GM18909 (cell line): ENCODE data around the gene SETD1A.
"Not testable (repeated sequence)": the region's sequence is repeated elsewhere in the genome, so short reads cannot be mapped to it uniquely, and the experiment has no call there.

Experiments used
- ATAC-seq: cut with Tn5 transposase; IDR thresholded peaks from one replicate; pipeline ENCODE4 v1.9.1; 2021; ENCODE audit warnings: mild to moderate bottlenecking; ENCODE audit not compliant: unreplicated experiment, poor library complexity

Gene SETD1A

DNA sequence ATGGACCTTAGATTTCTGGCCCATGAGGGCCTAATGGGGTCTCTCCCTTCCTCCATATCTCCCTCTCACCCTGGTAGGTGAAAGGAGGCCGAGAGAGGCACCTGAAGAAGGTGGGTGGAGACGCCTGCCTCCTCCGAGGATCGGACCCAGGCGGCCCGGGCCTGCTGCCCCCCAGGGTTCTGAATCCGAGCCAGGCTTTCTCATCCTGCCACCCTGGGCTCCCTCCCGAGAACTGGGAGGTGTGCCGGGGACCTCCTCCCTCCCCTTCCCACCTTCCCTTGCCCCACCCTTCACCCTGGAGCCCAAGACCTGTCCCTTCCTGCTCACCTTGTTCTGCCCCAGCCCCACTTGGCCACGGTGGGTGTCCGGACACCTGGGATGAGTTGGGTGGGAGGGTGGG is 29.2 kb upstream of the SETD1A start:
- ATAC-seq: no peak

GRCh38 chr16:30929167-30929566 is 28.4 kb upstream of the SETD1A start:
- ATAC-seq: no peak

DNA sequence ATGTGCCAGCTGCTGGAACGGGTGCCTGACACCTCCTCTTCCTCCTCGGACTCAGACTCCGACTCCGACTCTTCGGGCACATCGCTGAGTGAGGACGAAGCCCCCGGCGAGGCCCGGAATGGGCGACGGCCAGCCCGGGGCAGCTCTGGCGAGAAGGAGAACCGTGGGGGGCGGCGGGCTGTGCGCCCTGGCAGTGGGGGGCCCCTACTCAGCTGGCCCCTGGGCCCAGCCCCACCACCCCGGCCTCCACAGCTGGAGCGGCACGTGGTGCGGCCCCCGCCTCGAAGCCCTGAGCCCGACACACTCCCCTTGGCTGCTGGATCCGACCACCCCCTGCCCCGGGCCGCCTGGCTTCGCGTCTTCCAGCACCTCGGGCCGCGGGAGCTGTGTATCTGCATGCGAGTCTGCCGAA is 27.4 kb upstream of the SETD1A start:
- ATAC-seq: no peak

DNA sequence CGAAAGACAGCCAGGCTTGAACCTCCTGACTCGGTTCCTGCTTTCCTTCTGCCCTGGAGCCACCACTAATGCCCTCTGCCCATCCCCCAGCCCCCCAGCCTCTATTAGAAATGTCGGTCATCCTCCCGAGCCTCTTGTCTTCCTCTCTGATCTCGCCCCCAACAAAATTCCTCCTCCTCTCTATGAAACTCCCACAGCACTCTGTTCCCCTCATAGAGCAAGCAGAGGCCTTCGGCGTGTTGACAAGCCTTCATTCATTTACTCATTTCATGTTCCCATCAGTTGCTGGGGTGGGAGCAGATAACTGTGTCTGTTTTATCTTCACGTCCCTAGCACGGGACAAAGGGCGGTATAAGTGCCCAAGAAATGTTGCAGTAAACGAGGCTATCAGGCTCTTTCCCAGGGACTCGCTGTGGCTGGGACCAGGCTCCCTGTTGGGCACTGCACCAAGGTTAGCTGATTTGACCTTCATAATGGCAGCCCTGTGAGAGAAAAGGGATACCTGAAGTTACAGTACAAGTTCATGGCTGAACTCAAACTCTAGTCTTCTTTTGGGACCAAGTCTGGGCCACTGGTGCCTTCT is 26.4 kb upstream of the SETD1A start:
- ATAC-seq: no peak

GRCh38 chr16:30934827-30935557 is 22.6 kb upstream of the SETD1A start:
- ATAC-seq: no peak

- no peak for ATAC-seq
These were observed 19.9 kb upstream of the SETD1A start for GRCh38 chr16:30937692-30938091.

DNA sequence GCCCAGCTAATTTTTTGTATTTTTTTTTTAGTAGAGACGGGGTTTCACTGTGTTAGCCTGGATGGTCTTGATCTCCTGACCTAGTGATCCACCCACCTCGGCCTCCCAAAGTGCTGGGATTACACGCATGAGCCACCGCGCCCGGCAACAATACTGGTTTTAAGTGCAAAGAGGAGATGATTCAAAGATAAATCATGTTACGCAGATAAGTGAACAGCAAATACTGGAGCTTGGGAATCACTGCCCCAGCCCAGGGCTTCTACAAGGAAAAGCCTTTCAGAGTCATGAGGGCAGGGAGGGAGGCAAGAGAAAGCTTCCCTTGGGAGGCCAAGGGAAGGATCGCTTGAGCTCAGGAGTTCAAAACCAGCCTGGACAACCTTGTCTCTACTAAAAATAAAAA is 18.0 kb upstream of the SETD1A start:
- not testable (repeated sequence) for ATAC-seq

- peak; percentile 89 for ATAC-seq
These were observed 15.7 kb upstream of the SETD1A start for GRCh38 chr16:30941600-30942425.

- no peak for ATAC-seq
These were observed 15.1 kb upstream of the SETD1A start for GRCh38 chr16:30942426-30942806.

DNA sequence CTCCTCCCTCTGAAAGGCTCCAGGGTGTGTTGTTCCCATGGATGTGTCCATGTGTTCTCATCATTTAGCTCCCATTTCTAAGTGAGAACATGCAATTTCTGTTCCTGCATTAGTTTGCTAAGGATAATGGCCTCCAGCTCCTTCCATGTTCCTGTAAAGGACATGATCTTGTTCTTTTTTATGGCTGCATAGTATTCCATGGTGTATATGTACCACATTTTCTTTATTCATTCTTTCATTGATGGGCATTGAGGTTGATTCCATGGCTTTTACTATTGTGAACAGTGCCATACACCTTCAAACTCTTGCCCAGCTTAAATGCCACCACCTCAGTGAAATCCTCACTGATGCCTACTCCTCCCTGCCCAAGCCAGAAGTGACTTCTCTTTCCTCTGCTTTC is 13.2 kb upstream of the SETD1A start:
- no peak for ATAC-seq

DNA sequence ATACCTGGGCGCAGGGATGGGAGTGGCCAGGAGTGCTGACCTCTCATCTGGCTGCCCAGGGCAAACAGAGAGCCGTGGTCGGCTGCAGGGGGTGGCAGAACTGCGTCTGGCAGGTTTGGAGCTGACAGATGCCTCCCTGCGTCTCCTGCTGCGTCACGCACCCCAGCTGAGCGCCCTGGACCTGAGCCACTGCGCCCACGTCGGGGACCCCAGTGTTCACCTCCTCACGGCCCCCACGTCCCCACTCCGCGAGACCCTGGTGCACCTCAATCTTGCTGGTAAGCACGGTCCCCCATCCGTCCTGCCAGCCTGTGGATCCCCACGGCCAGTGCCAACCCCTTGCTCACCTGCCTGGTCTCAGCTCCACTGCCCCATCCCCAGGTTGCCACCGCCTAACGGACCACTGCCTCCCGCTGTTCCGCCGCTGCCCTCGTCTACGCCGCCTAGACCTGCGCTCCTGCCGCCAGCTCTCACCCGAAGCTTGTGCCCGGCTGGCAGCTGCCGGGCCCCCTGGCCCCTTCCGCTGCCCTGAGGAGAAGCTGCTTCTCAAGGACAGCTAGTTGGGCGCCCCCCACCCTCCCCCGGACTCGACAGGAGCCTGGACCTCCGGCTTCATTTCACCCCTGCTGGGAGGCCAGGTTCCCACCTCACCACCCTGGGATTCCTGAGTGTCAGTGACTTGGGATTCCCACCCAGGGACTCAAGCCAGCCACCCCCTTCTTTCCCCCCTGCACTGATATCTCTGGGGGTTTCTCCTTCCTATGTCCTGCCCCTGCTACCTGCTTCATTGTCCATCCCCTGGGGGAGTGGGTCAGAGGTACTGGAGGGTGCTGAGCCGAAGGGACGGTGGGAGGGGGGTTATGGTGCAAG is 10.6 kb upstream of the SETD1A start:
- ATAC-seq: no peak

DNA sequence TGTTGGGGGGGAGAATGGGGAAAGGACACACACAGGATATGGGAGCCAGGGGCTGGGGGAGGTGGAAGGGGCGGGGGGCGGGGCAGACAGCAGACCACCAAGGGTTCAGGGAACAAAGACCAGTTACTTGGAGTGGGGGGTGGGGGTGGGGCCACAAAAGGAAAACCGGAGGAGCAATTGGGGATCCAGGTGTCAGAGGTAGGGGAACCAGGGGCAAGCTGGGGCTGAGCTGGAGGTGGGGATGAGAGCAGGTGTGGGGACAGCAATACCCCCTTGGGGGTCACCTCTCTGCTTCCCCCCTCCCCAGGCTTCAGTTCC is 10.1 kb upstream of the SETD1A start:
- ATAC-seq: no peak

GRCh38 chr16:30947859-30948666 is 9.5 kb upstream of the SETD1A start:
- peak; percentile 6 for ATAC-seq

DNA sequence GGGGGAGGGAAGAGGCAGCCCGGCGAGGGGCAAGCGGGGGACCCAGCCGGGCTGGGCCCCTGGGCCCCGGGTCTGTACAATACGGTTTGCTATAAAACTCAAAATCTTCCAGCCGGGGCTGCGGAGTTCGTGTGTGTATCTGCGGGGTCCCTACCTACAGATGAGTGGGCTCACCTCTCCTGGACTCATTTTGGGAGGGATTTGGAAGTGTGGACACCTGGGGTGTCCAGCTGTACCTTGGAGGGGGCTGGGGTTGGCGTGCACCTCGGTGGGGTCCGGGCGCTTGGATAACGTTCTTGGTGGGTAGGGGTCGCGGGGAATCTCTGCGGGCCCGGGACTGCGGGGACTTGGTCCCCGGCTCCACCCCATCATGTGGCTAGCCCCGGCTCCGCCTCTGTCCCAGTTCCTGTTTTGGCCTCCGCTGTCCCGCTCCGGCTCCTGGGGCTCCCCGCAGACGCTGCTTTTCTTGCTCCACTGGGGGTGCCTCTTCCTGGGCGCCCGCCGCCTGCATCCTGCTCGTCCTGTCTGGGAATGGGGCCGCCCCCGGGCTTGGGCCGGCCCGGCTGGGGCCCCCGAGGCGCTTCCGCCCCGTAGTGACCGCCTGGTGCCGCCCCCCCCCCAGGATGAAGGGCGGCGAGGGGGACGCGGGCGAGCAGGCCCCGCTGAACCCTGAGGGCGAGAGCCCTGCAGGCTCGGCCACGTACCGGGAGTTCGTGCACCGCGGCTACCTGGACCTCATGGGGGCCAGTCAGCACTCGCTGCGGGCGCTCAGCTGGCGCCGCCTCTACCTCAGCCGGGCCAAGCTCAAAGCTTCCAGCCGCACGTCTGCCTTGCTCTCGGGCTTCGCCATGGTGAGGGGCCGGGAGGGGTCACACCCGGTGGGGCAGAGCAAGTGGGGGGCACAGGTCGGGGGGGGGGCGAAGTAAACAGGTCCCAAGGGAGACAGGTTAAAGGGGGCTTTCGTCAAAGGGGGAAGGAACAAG is 8.6 kb upstream of the SETD1A start, which contains the start of gene ORAI3:
ORAI3 (plus strand) TSS at position 402 of the 983 bp plus-strand sequence; CDS start at position 624, 222 bp downstream.
- ATAC-seq: peak; percentile 69

DNA sequence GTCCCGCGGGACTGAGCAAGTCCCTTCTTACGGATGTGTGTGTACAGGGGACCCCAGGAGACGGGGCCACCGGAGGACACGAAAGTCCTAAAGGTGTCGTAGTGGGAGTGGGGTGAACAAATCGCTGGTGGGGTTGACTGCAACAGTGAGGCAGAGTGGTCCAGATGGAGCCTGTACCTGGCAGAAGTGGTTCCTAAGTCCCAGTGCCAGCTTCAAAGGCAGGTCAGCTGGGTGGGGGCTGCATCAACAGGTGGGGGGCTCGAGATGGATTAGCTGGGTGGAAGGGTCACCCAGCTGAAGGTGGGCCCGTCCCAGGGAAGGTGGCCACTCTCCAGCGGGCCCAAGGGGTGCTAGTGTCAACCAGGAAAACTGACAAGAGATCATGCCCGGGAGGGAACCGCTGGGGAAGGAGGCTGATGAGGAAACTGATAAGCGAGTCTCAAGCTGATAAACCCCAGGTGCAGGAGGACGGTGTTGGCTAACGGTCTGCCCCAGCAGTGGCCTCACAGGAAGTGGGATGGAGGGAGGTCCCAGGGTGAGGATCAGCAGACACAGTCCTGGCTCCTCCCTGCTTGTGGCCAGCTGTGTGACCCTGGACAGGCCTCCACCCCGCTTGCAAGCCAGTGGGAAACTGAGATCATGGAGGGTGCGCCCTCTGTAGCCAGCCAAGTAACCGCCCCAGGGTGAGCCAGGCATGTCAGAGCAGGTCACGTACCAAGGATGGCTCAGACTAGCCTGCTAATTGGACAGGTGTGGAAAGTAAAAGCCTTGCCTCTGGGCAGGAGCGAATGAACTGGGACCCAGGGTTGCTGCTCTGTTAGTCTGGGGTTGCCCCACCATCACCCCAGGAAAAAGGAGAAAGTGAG is 7.7 kb upstream of the SETD1A start:
- peak; percentile 57 for ATAC-seq

DNA sequence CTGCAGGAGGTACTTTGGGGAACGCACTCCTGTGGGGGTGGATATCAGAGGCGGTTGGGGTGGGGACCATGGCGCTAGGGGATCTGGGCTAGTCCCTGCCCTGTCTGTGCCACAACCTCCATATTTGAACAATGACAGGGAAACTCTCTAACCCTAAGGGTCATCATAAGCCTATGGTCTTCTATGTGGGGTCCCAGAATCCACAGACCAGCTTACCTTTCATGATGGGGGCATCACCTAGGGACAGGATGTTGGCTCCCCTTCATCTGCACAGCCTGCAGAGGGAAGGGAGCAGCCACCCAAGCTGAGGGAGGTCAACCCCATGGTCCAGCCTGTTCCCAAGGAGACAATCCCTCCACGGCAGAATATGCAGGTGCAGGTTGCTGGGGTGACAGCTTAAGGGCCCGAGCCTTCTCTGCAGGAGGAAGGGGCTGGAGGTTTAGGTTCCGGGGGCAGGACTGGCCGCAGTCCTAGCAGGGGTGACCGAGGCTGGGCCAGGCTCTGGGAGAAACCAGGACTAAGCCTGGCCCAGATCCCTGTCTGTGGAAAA is 7.0 kb upstream of the SETD1A start:
- ATAC-seq: no peak

DNA sequence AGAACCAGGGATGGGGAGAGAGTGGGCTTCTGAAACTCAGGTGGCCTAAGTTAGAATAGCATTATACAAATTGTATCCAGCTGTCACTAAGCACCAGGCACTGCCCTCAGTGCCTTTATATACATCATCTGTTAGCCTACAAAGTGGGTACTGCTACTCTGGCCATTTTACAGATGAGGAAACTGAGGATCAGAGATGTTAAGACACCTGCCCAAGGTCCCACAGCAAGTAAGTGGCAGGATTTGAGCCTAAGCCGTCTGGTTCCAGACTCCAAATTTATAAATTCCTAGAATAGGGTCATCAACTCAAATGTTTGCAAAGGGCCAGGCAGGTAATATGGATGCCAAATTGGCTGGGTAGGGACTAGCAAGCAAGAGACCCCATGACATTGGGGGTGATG is 6.4 kb upstream of the SETD1A start:
- ATAC-seq: no peak
